WI38 (cell line): ENCODE results near the gene GH2.
"Not testable (repeated sequence)": the region's sequence is repeated elsewhere in the genome, so short reads cannot be mapped to it uniquely, and the experiment has no call there.

Experiments
- H3K4me3 ChIP-seq: 2 replicates; pipeline ENCODE4 v1.5.1; 2011; ENCODE audit warnings: low read depth, mild to moderate bottlenecking, control low read depth, low read length
- TF ChIP-seq, protein P1 (sequence below): IDR thresholded peaks from 2 replicates; pipeline ENCODE4 v1.5.1; 2012; ENCODE audit warnings: low read depth, mild to moderate bottlenecking, control low read depth, low read length

GH2 gene

DNA sequence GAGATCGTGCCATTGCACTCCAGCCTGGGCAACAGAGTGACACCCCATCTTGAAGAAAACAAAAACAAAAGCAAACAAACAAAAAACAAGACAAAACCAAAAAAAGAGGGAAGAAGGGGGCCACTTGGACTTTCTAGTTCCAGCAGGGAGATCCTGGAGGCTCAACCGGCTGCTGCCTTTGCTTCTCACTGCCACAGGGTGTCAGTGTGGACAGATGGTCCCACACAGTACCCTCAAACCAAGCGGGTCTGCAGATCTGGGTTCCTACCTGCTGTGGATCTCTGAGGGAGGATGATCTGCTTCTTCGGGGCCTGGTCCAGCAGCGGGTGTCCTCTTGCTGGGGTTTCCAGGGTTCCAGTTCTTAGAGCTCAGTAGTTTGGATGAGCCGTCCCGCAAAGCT, 15.1 kb downstream of the GH2 start:
- H3K4me3 ChIP-seq: not testable (repeated sequence)
- TF ChIP-seq, protein P1, sequence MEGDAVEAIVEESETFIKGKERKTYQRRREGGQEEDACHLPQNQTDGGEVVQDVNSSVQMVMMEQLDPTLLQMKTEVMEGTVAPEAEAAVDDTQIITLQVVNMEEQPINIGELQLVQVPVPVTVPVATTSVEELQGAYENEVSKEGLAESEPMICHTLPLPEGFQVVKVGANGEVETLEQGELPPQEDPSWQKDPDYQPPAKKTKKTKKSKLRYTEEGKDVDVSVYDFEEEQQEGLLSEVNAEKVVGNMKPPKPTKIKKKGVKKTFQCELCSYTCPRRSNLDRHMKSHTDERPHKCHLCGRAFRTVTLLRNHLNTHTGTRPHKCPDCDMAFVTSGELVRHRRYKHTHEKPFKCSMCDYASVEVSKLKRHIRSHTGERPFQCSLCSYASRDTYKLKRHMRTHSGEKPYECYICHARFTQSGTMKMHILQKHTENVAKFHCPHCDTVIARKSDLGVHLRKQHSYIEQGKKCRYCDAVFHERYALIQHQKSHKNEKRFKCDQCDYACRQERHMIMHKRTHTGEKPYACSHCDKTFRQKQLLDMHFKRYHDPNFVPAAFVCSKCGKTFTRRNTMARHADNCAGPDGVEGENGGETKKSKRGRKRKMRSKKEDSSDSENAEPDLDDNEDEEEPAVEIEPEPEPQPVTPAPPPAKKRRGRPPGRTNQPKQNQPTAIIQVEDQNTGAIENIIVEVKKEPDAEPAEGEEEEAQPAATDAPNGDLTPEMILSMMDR: peak; percentile 9; the same call in 1 of the 2 replicates

DNA sequence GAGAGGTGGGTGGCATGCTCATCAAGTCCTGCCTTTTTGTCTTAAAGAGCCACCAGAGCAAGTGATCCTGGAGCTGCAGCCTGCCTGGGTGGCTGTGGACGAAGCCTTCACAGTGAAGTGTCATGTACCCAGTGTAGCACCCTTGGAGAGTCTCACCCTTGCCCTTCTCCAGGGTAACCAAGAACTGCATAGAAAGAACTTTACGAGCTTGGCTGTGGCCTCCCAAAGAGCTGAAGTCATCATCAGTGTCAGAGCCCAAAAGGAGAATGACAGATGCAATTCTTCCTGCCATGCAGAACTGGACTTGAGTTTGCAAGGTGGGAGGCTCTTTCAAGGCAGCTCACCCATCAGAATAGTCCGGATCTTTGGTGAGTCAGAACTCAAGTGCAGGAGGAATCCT, 22.5 kb downstream of the GH2 start:
- no peak overlapping the region for H3K4me3 ChIP-seq
- TF ChIP-seq, protein P1: no peak

DNA sequence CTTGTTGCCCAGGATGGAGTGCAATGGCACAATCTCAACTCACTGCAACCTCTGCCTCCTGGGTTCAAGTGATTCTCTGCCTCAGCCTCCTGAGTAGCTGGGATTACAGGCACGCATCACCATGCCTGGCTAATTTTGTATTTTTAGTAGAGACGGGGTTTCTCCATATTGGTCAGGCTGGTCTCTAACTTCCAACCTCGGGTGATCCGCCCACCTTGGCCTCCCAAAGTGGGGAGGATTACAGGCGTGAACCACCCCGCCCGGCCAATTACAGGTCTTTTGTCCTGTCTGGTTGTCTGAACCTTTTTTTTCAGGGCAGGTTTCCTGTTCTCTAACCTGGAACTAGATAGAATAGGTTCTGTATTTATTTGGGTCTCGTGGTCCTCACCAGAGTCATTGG, 25.3 kb downstream of the GH2 start:
- not testable (repeated sequence) for H3K4me3 ChIP-seq

DNA sequence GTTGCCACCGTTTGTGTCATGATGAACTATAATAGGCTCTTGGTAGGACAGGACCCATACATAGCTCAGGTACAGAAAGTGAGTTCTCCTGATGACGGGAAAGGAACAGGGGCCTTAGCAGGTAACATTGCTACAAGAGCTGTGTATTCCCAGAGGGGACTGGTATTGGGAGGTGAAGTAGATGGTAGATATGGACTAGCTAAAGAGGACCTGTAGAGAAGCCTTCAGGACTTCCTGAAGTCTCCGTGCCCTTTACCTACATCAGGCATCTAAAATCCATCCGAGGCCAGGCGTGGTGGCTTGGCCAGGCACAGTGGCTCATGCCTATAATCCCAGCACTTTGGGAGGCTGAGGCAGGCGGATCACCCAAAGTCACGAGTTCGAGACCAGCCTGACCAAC, 26.6 kb downstream of the GH2 start:
- H3K4me3 ChIP-seq: no peak overlapping the region
- TF ChIP-seq, protein P1: no peak

DNA sequence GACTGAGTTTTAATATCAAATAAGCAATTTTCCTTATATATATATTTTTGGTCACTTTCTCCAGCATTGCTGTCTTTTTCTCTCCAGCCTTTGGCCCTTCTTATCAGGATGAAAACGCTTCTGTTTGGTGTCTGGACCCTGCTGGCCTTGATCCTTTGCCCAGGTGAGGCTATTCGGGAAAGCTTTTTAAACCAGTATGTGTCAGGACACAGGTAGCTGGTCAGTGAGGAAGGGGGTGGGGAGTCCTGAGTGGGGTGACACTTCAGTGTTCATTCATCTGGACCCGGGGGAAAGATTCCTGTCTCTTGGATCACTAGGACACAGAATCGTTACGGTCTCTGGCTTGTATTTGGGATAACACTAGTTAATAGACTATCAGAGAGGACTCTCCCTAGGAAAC, 27.0 kb downstream of the GH2 start:
- no peak overlapping the region for H3K4me3 ChIP-seq
- TF ChIP-seq, protein P1: no peak

DNA sequence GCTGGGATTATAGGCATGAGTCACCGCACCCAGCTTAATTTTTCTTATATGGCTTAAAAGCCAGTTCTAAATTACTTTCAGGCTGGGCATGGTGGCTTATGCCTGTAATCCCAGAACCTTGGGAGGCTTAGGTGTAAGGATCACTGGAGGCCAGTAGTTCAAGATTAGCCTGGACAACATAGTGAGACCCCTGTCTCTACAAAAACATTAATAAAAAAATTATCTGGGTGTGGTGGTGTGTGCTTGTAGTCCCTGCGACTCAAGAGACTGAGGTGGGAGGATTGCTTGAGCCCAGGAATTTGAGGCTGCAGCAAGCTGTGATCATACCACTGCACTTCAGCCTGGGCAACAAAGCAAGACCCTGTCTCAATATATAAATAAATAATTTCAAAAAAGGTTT, 28.5 kb downstream of the GH2 start:
- TF ChIP-seq, protein P1: no peak
- H3K4me3 ChIP-seq: no peak overlapping the region

DNA sequence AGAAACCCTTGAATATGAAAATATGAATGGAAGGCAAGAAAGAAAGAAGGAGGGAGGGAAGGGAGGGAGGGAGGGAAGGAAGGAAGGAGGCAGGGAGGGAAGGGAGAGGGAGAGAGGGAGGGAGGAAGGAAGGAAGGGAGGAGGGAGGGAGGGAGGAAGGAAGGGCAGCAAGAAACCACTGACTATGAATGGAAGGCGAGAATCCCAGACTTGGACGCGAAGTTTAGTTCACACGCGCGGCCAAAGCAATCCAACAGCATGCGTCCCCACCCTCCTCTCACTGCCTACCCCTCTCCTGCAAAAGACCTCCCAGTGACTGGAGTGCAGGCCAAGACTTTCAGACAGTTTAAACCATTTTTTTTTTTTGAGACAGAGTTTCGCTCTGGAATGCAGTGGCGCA, 31.3 kb downstream of the GH2 start:
- TF ChIP-seq, protein P1: no peak
- H3K4me3 ChIP-seq: no peak overlapping the region

DNA sequence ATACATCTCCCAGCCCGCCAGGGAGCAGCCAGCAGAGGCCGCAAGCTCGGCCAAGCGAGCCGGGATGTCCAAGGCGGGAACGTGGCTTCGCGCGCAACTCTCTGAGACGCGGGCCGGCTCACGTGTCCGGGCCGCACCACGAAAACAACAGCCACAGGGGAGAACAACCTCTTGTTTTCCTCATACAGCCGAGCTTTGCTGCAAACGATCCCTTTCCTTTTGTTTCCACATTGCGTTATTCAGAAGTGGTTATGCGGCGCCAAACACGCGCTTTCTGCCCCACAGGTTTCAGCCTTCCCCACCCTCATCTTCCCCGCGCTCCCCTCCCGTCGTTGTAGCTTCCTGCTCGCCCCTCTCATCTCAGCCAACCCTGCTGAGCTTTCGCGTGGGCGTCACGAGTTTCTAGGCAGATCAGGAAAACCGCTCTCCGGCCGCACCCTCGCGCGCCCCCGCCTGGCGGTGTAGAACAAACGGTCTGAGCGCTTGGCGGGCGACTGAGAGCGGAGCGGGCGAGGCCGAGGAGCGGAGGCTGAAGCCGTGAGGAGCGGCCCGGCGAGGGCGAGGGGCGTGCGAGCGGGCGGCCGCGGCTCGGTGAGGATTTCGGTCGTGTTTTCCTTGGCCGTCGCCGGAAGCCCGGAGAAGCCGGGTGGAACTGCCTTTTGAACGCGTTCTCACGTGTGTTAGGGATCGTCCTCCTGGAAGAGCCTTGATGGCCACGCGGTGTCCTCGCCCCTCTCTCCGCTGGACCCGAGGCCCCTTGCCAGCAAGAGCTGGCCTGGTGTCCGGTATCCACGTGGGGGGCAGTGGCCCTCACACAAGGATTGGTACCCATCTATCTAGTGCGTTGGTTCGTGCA, 32.7 kb downstream of the GH2 start:
- TF ChIP-seq, protein P1: peak; percentile 18; the same call in 1 of the 2 replicates
- no peak overlapping the region for H3K4me3 ChIP-seq
